Neural progenitor cell (in vitro differentiated cells): ENCODE measurements around the gene FAAP24. TPM values are rescaled to one million over a fixed set of nuclear protein-coding genes. Genes with fewer than 3 reads are reported as not detected.
A peak's percentile ranks its signal among the peaks of the same experiment; 100 is the strongest.
"Not testable (repeated sequence)": the region's sequence is repeated elsewhere in the genome, so short reads cannot be mapped to it uniquely, and the experiment has no call there.

Experiments used
- DNase-seq: peaks from one replicate; pipeline ENCODE4 v3.0.0-alpha.2; 2016; ENCODE audit warnings: low spot score
- H2AFZ ChIP-seq: fragments of 200-600 bp; sonication (generic); replicated peaks from 2 replicates; pipeline ENCODE4 v1.6.1; 2016; ENCODE audit warnings: antibody characterized with exemption
- H3F3A ChIP-seq: fragments of 200-600 bp; sonication (generic); 2 replicates; pipeline ENCODE4 v1.6.1; 2016; ENCODE audit warnings: antibody characterized with exemption, low read depth
- H3K27ac ChIP-seq: fragments of 200-600 bp; sonication (generic); 2 replicates; pipeline ENCODE4 v1.5.1; 2016; ENCODE audit warnings: mild to moderate bottlenecking
- H3K27me3 ChIP-seq: fragments of 200-600 bp; sonication (generic); 2 replicates; pipeline ENCODE4 v1.6.1; 2016; ENCODE audit warnings: mild to moderate bottlenecking, moderate library complexity
- H3K36me3 ChIP-seq: fragments of 200-600 bp; sonication (generic); 2 replicates; pipeline ENCODE4 v1.5.1; 2016
- H3K4me1 ChIP-seq: fragments of 200-600 bp; sonication (generic); 2 replicates; pipeline ENCODE4 v1.6.1; 2016; ENCODE audit warnings: mixed run types
- H3K4me2 ChIP-seq: fragments of 200-600 bp; sonication (generic); 2 replicates; pipeline ENCODE4 v1.6.1; 2016
- H3K4me3 ChIP-seq: fragments of 200-600 bp; sonication (generic); 2 replicates; pipeline ENCODE4 v1.5.1; 2016
- H3K79me2 ChIP-seq: fragments of 200-600 bp; sonication (generic); 2 replicates; pipeline ENCODE4 v1.6.1; 2016; ENCODE audit warnings: low read depth
- H3K9ac ChIP-seq: fragments of 200-600 bp; sonication (generic); 2 replicates; pipeline ENCODE4 v1.6.1; 2016
- H3K9me3 ChIP-seq: fragments of 200-600 bp; sonication (generic); 2 replicates; pipeline ENCODE4 v1.5.1; 2016; ENCODE audit warnings: low read depth
- H4K20me1 ChIP-seq: fragments of 200-600 bp; sonication (generic); 2 replicates; pipeline ENCODE4 v1.6.1; 2016; ENCODE audit warnings: low read depth
- H3K27ac Mint-ChIP-seq: 3 replicates; pipeline ENCODE4 v1.8.0; 2021; ENCODE audit warnings: mixed read lengths
- H3K27me3 Mint-ChIP-seq: 2 replicates; pipeline ENCODE4 v1.8.0; 2022; ENCODE audit warnings: low read depth, mild to moderate bottlenecking, inconsistent platforms, moderate library complexity, mixed read lengths; ENCODE audit not compliant: insufficient read depth
- H3K36me3 Mint-ChIP-seq: 3 replicates; pipeline ENCODE4 v1.8.0; 2021; ENCODE audit warnings: mixed read lengths
- H3K4me1 Mint-ChIP-seq: 3 replicates; pipeline ENCODE4 v1.8.0; 2021; ENCODE audit warnings: mixed read lengths
- H3K4me3 Mint-ChIP-seq: 3 replicates; pipeline ENCODE4 v1.8.0; 2021; ENCODE audit warnings: mild to moderate bottlenecking, moderate library complexity, mixed read lengths
- H3K9me3 Mint-ChIP-seq: 3 replicates; pipeline ENCODE4 v1.8.0; 2020; ENCODE audit warnings: mixed read lengths
- CTCF ChIP-seq: fragments of 200-600 bp; sonication (generic); IDR thresholded peaks from 2 replicates; pipeline ENCODE4 v1.5.1; 2017; ENCODE audit warnings: antibody characterized with exemption, mild to moderate bottlenecking
- EZH2 ChIP-seq: fragments of 200-600 bp; sonication (generic); IDR thresholded peaks from 2 replicates; pipeline ENCODE4 v1.6.1; 2017; ENCODE audit warnings: antibody characterized with exemption, mild to moderate bottlenecking, moderate library complexity
- EZH2phosphoT487 ChIP-seq: fragments of 200-600 bp; sonication (generic); IDR thresholded peaks from 2 replicates; pipeline ENCODE4 v1.6.1; 2017; ENCODE audit warnings: antibody characterized with exemption
- total RNA-seq: library from RNA; depleted of rRNA; stranded (reverse); fragments of >200 nt; gene quantifications from 2 replicates; pipeline ENCODE4 v1.2.3, GENCODE V29; 2015; ENCODE audit warnings: low replicate concordance

Gene FAAP24
- total RNA-seq, 1 donor from 2014 or later, result 2.7 TPM

GRCh38 chr19:32998722-32999121 is 26.7 kb downstream of the FAAP24 start:
- no peak overlapping the region for H3K4me2 ChIP-seq
- Mint-ChIP-seq H3K27ac (no peak overlapping the region), H3K9me3 (no peaks in the 10 kb centered on the region), H3K36me3 (peaks cover 15% of the 10 kb centered on the region), H3K4me3 (no peak overlapping the region), H3K27me3 (peaks cover 2% of the 10 kb centered on the region), H3K4me1 (no peaks in the 10 kb centered on the region)
- H3K27ac ChIP-seq, result no peak overlapping the region
- H3K9ac ChIP-seq, result no peak overlapping the region
- no peaks in the 10 kb centered on the region for H3K4me1 ChIP-seq
- no peak overlapping the region for H3K4me3 ChIP-seq
- no peaks in the 10 kb centered on the region for H3F3A ChIP-seq
- no peak overlapping the region for H2AFZ ChIP-seq
- H3K79me2 ChIP-seq, result no peaks in the 10 kb centered on the region
- H3K36me3 ChIP-seq, result no peaks in the 10 kb centered on the region
- no peaks in the 10 kb centered on the region for H3K27me3 ChIP-seq
- TF ChIP-seq EZH2phosphoT487, result no peak
- TF ChIP-seq EZH2, result no peak
- no peak for TF ChIP-seq CTCF
- no peaks in the 10 kb centered on the region for H4K20me1 ChIP-seq
- no peaks in the 10 kb centered on the region for H3K9me3 ChIP-seq
- no peak for DNase-seq

- Histone ChIP-seq H3K4me1 (peaks cover under 1% of the 10 kb centered on the region), H3K79me2 (no peaks in the 10 kb centered on the region), H3K27ac (no peak overlapping the region), H3K9me3 (no peaks in the 10 kb centered on the region), H2AFZ (no peak overlapping the region), H3K9ac (no peak overlapping the region), H3K4me3 (no peak overlapping the region), H3K27me3 (no peaks in the 10 kb centered on the region), H3F3A (no peaks in the 10 kb centered on the region), H4K20me1 (no peaks in the 10 kb centered on the region), H3K4me2 (no peak overlapping the region), H3K36me3 (no peaks in the 10 kb centered on the region)
- H3K27ac Mint-ChIP-seq, result peak overlapping the region; percentile 54
- H3K4me3 Mint-ChIP-seq, result no peak overlapping the region
- peaks cover 2% of the 10 kb centered on the region for H3K4me1 Mint-ChIP-seq
- no peaks in the 10 kb centered on the region for H3K9me3 Mint-ChIP-seq
- H3K27me3 Mint-ChIP-seq, result peaks cover 2% of the 10 kb centered on the region
- TF ChIP-seq EZH2 (no peak), EZH2phosphoT487 (no peak), CTCF (no peak)
- DNase-seq, result no peak
- peaks cover 17% of the 10 kb centered on the region for H3K36me3 Mint-ChIP-seq
Measured at GRCh38 chr19:33000510-33000909, 28.5 kb downstream of the FAAP24 start.

- Mint-ChIP-seq H3K9me3 (no peaks in the 10 kb centered on the region), H3K4me1 (peaks cover 3% of the 10 kb centered on the region), H3K36me3 (peaks cover 19% of the 10 kb centered on the region), H3K4me3 (no peak overlapping the region), H3K27me3 (peaks cover 2% of the 10 kb centered on the region), H3K27ac (peak overlapping the region; percentile 54)
- Histone ChIP-seq H3K9ac (no peak overlapping the region), H3K9me3 (no peaks in the 10 kb centered on the region), H2AFZ (no peak overlapping the region), H3K4me1 (peaks cover 3% of the 10 kb centered on the region), H3F3A (no peaks in the 10 kb centered on the region), H3K36me3 (no peaks in the 10 kb centered on the region), H3K4me3 (no peak overlapping the region), H3K4me2 (no peak overlapping the region), H3K27ac (no peak overlapping the region), H3K27me3 (no peaks in the 10 kb centered on the region), H4K20me1 (no peaks in the 10 kb centered on the region), H3K79me2 (no peaks in the 10 kb centered on the region)
- DNase-seq, result no peak
- no peak for TF ChIP-seq CTCF
- no peak for TF ChIP-seq EZH2phosphoT487
- TF ChIP-seq EZH2, result no peak
Measured at GRCh38 chr19:33000910-33001309, 28.9 kb downstream of the FAAP24 start.

- H3F3A ChIP-seq, H3K4me3 Mint-ChIP-seq, H3K9ac ChIP-seq, H3K27ac Mint-ChIP-seq, H3K79me2 ChIP-seq, H3K27me3 ChIP-seq, H3K9me3 Mint-ChIP-seq, H3K4me1 Mint-ChIP-seq, H3K36me3 ChIP-seq, H3K4me3 ChIP-seq, DNase-seq, H3K27ac ChIP-seq, H2AFZ ChIP-seq, H3K4me1 ChIP-seq, H3K9me3 ChIP-seq, H3K27me3 Mint-ChIP-seq, H4K20me1 ChIP-seq, H3K4me2 ChIP-seq: not testable (repeated sequence)
- peaks cover 16% of the 10 kb centered on the region for H3K36me3 Mint-ChIP-seq
Measured at GRCh38 chr19:33002126-33002865, 30.3 kb downstream of the FAAP24 start.

GRCh38 chr19:33003424-33004024 is 31.5 kb downstream of the FAAP24 start:
- H3K79me2 ChIP-seq, H3K4me1 Mint-ChIP-seq, DNase-seq, H3F3A ChIP-seq, H2AFZ ChIP-seq, H3K27ac Mint-ChIP-seq, H3K4me3 ChIP-seq, H3K4me3 Mint-ChIP-seq, H3K4me2 ChIP-seq, H3K27me3 Mint-ChIP-seq, H3K9ac ChIP-seq, H3K36me3 ChIP-seq, H3K4me1 ChIP-seq, H3K9me3 ChIP-seq, H3K27ac ChIP-seq, H4K20me1 ChIP-seq, H3K9me3 Mint-ChIP-seq, H3K27me3 ChIP-seq: not testable (repeated sequence)
- peaks cover 12% of the 10 kb centered on the region for H3K36me3 Mint-ChIP-seq
